HG03139 (cell line): ENCODE data around the gene ADAM12.
"Not testable (repeated sequence)": the region's sequence is repeated elsewhere in the genome, so short reads cannot be mapped to it uniquely, and the experiment has no call there.

ENCODE experiments used
- ATAC-seq: cut with Tn5 transposase; IDR thresholded peaks from one replicate; pipeline ENCODE4 v1.9.1; 2021; ENCODE audit not compliant: unreplicated experiment

ADAM12 gene

GRCh38 chr10:126374435-126374834 is 13.8 kb downstream of the ADAM12 start:
- ATAC-seq = no peak

DNA sequence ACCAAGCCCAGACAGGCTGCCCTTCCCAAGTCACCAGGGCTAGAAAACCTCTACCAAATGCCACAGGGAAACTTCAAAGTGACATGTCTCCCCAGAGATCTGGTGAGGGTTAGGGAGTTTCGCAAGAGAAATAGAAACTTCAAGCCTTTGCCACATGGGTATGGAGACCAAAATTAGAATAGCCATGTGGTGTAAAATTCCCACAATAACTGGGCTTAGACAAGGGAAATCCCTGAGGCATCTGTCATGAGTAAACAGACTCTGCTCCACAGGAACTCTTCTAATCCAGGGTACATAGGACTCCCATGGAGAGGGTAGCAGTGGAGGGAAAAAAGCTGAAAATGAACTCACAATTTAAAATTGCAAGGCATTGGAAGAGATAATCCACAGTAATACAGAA is 14.3 kb downstream of the ADAM12 start:
- no peak for ATAC-seq

DNA sequence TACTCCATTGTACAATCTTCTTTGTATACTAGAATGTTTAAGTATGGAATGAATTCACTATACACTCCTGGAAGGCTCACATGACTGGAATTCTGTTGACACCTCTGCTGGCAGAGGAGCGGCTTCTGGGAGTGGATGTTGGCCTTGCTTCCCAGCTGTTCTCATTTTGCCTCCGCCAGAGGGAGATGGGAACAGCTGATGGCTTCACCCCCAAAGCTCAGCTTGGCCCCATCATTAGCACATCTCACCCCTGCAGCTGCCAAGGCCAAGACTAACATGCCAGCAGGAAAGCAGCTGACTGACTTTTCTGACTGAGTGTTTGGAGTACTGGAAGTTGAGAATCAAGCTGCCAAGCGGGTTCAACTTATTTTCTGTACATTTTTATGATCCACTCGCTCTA is 15.1 kb downstream of the ADAM12 start:
- ATAC-seq = no peak

GRCh38 chr10:126372396-126372795 is 15.9 kb downstream of the ADAM12 start:
- ATAC-seq = no peak

DNA sequence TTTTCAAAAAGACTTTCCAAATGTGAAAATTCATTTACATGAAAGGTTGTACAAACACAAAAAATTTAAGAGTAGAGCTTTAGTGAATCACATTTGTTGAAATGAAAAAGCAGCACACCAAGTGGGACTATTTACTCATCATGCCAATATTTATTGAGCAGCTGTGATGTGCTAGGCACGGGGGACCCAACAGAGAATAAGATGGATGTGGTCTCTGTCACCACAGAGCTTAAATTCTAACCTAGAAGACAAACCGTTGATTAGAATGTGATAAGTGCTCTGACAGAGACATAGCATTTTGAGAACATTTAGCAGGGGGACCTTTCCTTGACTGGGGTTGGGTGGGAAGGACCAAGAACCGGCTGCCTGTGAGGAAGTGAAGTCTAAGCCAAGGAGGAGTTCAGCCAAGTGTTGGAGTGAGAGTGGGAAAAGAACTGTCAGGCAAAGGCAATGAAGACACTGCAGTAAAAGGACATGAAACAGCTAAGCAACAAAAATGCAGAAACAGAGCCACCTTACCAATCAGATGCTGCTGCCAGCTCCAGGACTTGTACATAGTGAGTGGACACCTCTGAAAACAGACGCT is 19.1 kb downstream of the ADAM12 start:
- no peak for ATAC-seq

GRCh38 chr10:126357169-126357568 is 31.1 kb downstream of the ADAM12 start:
- ATAC-seq = no peak

GRCh38 chr10:126353666-126354065 is 34.6 kb downstream of the ADAM12 start:
- ATAC-seq = no peak

DNA sequence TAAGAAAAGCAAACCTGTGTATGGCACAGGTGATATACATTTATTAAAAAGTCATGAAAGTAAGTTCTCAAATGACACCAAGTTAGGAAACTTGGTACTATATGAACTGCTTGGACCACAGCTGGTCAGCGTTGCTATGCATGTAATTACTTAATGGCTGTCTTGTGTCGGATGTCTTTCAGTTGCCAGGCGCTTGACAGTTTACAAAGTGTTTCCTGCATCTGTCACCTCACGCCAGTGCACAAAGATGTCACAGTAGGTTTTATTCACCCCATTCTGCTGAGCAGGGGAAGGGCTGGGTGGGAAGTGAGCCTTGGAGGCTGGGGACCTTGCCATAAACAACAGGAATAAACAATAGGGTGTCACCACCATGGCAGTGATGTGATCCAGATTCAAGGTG is 35.8 kb downstream of the ADAM12 start:
- no peak for ATAC-seq

GRCh38 chr10:126351021-126351420 is 37.3 kb downstream of the ADAM12 start:
- no peak for ATAC-seq

- ATAC-seq = no peak
Measured at GRCh38 chr10:126350216-126350992, 37.9 kb downstream of the ADAM12 start.

GRCh38 chr10:126349676-126350075 is 38.6 kb downstream of the ADAM12 start:
- ATAC-seq = no peak

DNA sequence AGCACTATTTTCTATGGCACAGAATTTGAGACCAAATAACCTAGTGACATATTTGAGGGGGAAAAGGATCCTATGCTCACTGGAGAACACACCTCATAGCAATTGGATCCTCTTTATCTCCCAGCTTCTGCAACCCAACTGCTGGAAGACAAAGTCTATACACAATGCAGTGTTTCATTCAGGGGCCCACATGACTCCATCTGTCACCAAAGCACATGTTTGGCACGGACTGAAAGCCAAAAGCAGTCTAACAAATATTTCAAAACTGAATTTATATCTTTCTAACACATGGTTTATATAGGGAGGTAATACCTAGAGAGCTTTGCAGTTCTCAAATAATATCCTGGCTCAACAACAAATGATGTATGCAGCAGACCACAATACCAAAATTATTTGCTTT is 39.2 kb downstream of the ADAM12 start:
- ATAC-seq = no peak

DNA sequence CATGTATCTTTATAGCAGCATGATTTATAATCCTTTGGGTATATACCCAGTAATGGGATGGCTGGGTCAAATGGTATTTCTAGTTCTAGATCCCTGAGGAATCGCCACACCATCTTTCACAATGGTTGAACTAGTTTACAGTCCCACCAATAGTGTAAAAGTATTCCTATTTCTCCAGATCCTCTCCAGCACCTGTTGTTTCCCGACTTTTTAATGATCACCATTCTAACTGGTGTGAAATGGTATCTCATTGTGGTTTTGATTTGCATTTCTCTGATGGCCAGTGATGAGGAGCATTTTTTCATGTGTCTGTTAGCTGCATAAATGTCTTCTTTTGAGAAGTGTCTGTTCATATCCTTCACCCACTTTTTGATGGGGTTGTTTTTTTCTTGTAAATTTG is 44.8 kb downstream of the ADAM12 start:
- not testable (repeated sequence) for ATAC-seq

GRCh38 chr10:126342680-126343079 is 45.6 kb downstream of the ADAM12 start:
- ATAC-seq = no peak

DNA sequence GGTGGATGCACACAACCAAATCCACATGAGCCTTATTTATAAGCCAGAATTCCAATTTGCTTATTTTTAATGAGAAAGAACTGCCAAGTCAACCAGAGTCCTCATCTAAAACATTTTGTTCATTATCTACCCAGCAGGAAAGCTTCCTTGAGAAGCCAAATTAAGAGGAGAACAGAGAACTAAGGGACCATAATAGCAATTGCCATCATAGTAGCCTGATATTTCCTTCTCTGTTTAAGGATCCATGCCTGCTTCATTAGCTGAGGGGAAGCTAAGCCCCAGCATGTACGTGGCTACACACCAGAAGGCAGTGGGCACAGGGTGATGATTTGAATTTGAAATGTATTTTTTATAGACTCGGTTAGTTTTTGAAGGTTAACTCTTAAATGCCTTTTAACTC is 46.8 kb downstream of the ADAM12 start:
- no peak for ATAC-seq

DNA sequence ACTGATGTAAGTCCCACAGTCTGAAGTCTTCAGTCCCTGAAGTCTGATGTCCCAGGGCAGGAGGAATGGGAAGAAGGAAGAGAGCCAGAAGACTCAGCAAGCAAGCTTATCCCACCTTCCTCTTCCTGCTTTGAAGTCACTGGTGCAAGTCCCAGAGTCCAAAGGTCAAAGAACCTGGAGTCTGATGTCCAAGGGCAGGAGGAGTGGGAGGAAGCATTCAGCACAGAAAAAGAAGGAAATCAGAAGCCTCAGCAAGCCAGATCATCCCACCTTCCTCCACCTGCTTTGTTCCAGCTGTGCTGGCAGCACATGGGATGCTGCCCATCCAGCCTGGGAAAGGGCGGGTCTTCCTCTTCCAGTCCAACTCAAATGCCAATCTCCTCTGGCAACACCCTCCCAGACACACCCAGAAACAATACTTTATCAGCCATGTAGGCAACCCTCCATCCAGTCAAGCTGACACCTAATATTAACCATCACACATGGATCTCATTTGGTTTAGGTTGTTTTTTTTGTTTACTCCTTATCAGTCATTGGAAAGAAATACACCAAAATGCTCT is 50.9 kb downstream of the ADAM12 start:
- no peak for ATAC-seq

- ATAC-seq = no peak
Measured at GRCh38 chr10:126336801-126337200, 51.5 kb downstream of the ADAM12 start.

DNA sequence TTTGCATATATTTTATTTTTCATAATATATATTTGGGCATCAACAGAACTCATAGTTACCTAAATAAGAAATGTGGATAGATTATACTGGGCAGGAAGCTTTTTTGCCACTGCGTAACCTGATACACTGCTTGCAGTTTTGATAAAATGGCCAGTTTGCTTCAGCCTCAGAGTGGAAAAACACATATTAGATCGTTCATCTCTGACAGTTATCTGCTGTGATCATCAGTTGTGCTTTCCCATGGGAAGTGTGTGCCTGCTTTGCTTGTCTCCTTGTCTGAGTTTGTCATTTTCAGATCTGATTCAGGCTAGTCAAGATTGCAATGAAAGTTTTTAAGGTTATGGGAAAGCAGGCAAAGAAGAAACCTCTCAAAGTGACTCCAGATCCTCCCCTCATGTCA is 54.0 kb downstream of the ADAM12 start:
- no peak for ATAC-seq

- ATAC-seq = no peak
Measured at GRCh38 chr10:126332576-126332975, 55.7 kb downstream of the ADAM12 start.

- no peak for ATAC-seq
Measured at GRCh38 chr10:126331101-126331500, 57.2 kb downstream of the ADAM12 start.

GRCh38 chr10:126324826-126325225 is 63.5 kb downstream of the ADAM12 start:
- no peak for ATAC-seq

- no peak for ATAC-seq
Measured at GRCh38 chr10:126321440-126321839, 66.8 kb downstream of the ADAM12 start.
